Cortex of kidney (tissue), 1 donor: ENCODE results near the gene DUOXA2.
"Not testable (repeated sequence)": the region's sequence is repeated elsewhere in the genome, so short reads cannot be mapped to it uniquely, and the experiment has no call there.

Experiments
- DNase-seq: peaks from one replicate; lab custom pipeline; 2025; lab: John Stamatoyannopoulos, UW

Gene DUOXA2

GRCh38 chr15:45114076-45114750 lies at the start of gene DUOXA2, which contains the start of gene DUOX2:
TSS of gene DUOXA2 (plus strand) at chr15:45114326. CDS start at chr15:45114606, 280 bp downstream.
TSS of gene DUOX2 (minus strand) at chr15:45114172. CDS start at chr15:45113411, 761 bp downstream.
- no peak for DNase-seq

DNA sequence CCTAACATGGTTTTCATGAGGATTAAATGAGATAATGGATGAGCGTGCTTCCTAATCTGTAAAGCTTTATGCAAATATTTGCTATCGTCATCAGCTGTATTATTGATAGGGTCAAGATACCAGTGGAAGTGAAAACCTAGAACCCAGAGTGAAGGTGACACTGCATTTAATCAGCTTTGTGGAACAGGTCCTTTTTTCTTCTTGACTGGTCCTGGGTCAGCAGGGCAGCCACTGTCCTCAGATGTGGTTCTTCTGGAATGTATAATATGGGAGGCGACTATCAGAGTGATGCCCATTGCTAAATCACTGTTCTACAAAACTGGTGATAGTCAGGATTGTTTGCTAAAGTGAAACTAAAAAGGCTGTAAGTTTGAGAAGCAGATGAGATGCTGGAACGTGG lies 49.7 kb upstream of the DUOXA2 start:
- no peak for DNase-seq

- DNase-seq: not testable (repeated sequence)
Observed at GRCh38 chr15:45069942-45070360, 44.2 kb upstream of the DUOXA2 start.

DNA sequence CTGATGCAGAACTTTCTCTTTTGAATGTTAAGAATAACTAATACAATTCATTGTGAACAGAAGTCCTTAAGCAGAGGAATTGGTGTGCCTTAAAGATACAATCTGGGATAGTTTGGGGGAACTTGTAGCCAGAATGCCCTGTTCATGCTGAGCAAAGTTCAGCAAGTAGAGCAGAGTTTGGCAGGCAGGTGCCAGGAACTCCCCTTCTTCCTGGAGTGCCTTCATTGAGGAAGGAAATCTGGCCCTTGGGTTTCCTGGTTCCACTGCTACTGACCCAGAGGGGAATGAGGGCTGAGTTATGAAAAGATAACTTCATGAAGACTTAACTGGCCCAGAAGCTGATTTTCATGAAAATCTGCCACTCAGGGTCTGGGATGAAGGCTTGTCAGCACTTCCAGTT lies 40.5 kb upstream of the DUOXA2 start:
- not testable (repeated sequence) for DNase-seq

- DNase-seq: not testable (repeated sequence)
Observed at GRCh38 chr15:45075440-45076320, 38.4 kb upstream of the DUOXA2 start.

DNA sequence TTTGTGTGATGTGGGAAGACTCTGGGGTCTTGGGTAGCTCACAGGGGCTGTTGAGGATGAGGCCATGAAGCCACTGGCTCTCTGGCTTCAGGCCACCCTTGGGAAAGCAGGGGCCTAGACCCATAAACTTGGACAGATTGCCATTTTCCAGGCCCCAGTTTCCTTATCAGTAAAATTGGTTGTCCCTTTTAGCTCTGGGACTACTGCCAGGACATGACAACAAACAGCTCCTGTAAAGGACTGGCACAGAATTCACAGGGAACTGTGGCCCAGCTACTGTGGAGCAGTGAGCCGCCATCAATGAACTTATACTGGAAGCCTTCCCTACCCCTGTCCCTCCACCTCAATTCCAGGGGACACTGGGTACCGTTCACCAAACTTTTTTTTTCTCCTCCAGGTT lies 36.7 kb upstream of the DUOXA2 start:
- not testable (repeated sequence) for DNase-seq

DNA sequence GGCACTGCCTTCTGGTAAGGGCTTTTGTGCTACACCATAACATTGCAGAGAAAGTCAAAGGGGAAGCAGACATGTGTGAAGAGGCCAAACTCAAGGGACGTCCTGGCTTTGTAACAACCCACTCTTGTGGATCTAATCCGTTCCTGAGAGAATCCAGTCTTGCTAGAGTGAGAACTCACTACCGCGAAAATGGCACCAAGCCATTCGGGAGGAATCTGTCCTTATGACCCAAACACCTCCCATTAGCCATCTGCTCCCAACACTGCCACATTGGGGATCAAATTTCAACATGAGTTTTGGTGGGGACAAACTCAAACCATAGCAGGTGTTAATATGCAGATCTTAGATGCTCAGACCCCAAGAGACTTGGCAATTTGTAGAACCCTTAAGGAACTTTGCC lies 34.9 kb upstream of the DUOXA2 start:
- DNase-seq: not testable (repeated sequence)

- not testable (repeated sequence) for DNase-seq
Observed at GRCh38 chr15:45079628-45080246, 34.4 kb upstream of the DUOXA2 start.

- DNase-seq: not testable (repeated sequence)
Observed at GRCh38 chr15:45080593-45080992, 33.5 kb upstream of the DUOXA2 start.

DNA sequence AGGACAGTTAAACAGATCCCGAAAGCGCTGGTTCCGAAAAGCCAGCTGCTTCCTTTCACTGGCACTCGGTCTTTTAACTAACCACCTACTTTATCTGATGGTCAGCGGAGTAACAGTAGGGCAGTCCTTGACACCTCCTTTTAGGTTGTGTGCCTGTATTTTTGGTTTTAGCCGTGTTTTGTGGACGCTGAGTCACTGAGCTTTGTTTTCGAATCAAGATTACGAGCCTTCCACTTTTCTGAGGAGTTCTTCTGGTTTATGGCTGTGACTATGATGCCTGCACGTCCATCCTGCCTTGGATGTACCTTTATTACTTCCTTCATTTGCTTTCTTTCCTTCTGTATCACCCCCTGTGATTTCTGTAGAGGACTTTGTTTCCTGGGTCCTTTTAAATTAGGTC lies 31.7 kb upstream of the DUOXA2 start:
- not testable (repeated sequence) for DNase-seq

- no peak for DNase-seq
Observed at GRCh38 chr15:45083223-45083622, 30.9 kb upstream of the DUOXA2 start.

GRCh38 chr15:45084163-45084562 lies 30.0 kb upstream of the DUOXA2 start:
- no peak for DNase-seq

DNA sequence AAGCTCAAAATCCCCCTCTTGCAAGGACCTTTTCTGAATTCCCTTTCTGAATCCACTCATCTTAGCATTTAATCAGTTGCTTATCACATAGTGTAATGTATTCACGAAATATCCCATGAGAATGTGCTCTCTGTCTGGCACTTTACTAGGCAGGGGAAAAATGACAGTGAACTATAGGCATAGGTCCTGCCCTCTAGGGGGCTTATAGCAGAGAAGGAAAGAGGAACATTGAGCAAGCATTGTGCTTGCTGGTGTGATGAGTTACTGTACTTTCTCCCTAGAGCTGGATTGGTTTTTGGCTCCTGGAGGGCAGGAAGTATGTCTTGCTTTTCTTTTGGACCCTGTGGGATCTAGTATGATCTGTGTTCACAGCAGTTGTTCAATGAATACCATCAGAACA lies 26.6 kb upstream of the DUOXA2 start:
- DNase-seq: no peak

DNA sequence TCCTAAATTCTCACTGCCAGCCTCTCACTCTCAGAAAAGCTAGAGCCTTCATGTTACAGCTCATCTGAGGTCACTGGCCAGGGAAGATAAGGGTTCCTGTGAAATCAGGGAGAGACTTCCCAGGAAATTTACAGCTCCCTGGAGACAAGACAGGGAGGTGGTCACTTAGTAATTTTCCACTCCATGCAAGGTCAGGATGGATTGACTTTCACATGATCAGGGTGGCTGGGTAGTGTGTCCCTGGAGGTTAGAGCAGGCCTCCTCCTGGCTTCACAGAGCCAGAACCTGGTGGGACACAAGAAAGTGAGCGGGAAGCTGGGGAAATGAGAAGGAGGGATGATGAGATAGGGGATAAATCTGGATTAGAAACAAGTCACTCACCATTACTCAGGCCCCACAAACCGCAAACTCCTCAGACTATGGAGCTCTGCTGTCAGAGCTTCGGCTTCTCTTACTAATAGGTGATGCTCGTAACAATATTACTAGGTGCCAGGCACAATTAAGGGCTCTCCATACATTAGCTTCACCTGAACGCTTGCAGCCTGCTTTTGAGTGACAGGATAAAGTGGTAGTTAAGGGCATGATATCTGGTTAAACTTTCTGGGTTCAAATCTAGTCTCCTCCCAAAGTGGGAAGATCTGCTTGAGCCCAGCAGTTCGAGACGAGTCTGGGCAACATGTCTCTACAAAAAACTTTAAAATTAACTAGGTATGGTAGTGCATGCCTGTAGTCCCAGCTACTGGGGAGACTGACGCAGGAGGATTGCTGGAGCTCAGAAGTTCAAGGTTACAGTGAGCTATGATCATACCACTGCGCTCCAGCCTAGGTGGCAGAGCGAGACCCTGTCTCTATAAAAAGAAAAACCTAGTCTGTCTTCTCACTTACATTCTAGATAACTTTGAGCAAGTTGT lies 25.1 kb upstream of the DUOXA2 start:
- no peak for DNase-seq

DNA sequence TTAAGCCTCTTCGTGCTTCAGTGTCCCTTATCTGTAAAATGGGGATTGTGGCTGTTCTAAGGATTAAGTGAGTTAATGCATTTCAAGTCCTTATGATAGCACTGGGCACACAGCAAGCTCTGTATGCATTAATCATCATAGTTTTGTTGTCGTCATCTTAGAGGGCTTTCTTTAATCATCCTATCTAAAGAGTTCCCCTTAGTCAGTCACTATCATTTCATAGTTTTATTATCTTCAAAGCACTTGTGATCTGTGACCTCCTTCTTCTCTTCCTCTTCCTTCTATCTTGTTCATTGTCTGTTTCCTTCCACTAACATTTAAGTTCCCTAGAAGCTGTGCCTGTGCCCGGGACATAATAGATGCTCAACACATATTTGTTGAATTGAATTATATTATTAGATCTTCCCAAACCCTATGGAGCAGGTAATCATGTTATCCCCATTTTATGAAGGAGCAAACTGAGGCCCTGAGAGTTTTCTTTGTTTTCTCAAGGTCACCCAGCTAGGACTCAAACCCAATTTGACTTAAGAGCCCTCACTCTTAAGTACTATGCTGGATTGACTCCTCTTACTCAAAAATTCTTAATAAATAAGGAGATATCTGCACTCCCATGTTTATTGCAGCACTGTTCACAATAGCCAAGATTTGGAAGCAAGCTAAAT lies 24.3 kb upstream of the DUOXA2 start:
- DNase-seq: no peak

GRCh38 chr15:45091161-45091560 lies 23.0 kb upstream of the DUOXA2 start:
- DNase-seq: no peak

GRCh38 chr15:45091576-45091975 lies 22.6 kb upstream of the DUOXA2 start:
- no peak for DNase-seq

DNA sequence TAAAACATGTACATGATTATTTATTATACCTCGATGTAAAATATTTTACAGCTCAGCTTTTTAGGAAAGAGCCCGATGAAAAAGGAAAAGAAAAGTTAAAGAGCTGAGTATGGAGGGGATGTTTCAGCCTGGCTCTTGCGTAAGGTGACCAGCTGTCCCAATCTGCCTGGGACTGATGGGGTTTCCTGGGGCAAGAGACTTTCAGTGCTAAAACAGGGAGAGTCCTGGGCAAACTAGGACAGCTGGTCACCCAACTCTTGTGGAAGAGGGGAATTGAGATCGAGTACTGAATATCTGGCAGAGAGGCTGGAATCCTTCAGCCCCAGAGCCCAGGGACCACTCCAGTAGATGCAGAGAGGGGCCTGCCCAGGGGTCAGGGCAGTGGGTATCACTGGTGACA lies 21.1 kb upstream of the DUOXA2 start:
- DNase-seq: no peak

DNA sequence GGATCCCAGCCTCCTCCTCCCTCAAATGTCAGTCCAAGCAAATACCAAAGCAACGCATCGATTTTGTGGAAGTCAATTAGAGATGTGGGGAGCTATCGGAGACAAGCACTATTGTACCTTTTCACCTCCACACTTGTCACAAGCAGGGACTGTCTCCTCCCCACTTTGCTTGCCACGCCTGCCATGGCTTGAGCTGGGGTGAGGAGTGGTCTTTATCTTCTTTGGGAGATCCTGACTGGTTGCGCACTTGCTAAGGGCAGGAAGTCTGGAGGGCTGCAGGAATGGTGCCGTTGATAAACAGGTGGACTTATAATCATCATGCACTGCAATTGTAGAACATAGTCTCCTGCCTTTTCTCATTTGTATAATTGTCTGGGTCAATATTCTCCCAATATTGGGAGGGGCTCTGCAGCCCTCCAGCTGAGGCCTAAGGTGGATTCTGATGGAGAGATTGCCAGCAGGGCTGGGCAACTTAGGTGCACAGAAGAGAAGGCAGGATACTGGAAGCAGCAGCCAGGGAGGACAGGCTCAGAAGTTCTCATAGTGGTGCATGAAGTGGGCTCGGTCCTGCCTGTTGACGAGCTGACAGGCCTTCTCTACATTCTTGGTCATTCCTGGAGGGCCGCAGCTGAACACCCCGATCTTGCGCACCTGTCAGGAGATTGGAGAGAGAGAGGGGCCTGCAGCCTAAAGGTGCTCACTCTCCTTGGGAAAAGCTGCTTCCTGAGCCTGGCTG lies 20.3 kb upstream of the DUOXA2 start:
- no peak for DNase-seq

- no peak for DNase-seq
Observed at GRCh38 chr15:45094358-45094730, 19.8 kb upstream of the DUOXA2 start.
